ENCODE measurements around the gene SLC9A3.
"Not testable (repeated sequence)": the region's sequence is repeated elsewhere in the genome, so short reads cannot be mapped to it uniquely, and the experiment has no call there.

Gene SLC9A3

DNA sequence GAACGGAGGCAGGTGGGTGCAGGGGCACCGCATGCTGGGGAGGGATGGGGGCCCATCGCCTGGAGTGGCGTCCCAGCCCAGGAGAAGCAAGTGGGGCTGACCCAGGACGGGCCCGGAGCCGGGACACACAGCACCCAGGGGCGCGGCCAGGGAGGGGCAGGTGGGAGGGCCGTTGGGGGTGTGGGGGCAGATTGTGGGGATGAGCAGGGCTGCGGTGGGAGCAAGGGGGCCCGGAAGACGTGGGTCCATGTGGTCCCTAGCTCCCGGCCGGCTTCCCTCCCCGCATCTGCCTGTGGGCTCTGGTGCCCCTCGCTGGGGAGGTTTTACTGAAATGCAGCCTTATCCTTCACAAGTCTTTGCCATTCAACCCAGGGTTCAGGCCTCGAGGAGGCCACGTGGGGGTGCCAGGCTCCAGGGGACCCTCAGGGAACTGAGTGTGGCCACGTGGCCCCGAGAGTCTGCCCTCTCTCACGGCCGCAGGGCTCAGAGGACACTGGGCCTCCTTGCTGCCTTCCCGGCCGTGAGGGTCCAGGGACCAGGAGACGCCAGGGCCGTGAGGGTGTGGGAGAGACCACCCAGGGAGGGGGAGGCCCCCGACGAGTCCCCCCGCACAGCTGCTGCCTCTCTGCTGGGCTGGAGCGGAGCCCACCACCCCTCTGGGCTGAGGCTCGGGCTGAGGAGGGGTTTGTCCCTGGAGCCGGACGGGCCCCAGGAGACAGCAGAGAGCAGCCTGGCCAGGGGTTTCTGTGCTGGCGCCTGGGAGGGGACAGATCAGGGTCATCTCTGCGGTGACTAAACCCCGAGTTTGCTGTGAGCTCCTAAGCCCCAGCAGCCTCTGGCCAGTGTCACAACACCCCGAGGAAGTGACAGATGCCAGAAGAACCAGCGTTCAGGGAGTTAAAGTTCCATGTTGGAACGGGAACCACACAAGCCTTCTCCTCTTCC lies 35.2 kb downstream of the SLC9A3 start:
- no peak for DNase-seq

- DNase-seq, result no peak
These were observed 36.0 kb downstream of the SLC9A3 start for GRCh38 chr5:488241-488640.

- DNase-seq, result not testable (repeated sequence)
These were observed 37.7 kb downstream of the SLC9A3 start for GRCh38 chr5:486597-486996.

- DNase-seq, result peak; percentile 16
These were observed 38.2 kb downstream of the SLC9A3 start for GRCh38 chr5:485946-486491.

GRCh38 chr5:485113-485945 lies 38.9 kb downstream of the SLC9A3 start:
- no peak for DNase-seq

DNA sequence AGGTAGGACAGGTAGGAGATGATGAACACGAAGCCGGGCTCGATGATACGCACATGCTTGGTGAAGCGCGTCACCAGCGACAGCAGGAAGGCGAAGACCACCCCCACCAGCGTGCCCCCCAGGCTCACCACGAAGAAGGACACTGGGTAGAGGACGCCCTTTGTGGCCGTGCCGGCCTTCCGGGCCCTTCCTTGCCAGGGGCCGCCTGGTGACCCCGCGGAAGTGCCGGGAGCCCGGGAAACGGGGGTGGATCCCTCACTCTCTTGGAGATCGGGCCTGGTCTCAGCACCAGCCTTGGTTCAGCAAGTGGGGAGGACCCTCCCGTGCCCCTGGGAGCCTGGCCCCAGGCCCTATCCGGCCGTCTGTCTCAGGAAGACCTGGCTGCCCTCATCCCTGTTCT lies 39.7 kb downstream of the SLC9A3 start:
- no peak for DNase-seq

- no peak for DNase-seq
These were observed 40.7 kb downstream of the SLC9A3 start for GRCh38 chr5:483434-484140.

DNA sequence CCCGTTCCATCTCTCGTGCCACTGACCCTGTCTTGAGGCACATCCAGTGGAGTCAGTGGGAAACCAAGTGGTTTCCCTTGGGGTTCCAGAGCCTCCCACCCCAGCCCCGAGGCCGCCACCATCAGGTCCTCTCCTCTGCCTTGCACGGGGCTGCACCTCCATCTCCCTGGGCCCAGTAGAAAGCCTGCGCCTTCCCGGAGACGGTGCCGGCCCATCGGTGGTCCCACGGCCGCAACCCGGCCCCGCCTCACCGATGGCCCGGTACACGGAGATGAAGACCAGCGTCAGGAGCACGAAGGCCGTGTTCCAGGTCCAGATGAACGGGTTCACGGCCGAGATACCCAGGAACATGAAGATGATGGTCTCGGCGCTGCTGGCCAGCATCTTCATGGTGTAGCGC lies 41.2 kb downstream of the SLC9A3 start:
- DNase-seq, result no peak

DNA sequence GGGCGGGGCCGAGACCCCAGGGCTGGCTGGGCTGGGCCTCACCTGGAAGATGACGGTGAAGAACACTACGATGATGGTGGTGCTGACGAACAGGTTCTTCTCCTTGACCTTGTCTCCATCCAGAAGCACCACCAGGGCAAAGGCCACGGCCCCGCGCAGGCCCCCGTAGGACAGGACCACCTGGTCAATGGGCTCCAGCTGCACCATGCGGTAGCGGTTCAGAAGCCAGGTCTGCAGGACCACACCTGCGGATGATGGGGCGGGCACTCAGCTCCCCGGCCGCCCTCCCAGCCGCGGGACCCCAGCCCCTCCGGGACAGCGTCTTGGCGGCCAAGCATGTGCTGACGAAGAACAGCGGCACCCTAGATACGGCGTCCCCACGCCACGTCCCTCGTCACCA lies 41.7 kb downstream of the SLC9A3 start:
- DNase-seq, result no peak

DNA sequence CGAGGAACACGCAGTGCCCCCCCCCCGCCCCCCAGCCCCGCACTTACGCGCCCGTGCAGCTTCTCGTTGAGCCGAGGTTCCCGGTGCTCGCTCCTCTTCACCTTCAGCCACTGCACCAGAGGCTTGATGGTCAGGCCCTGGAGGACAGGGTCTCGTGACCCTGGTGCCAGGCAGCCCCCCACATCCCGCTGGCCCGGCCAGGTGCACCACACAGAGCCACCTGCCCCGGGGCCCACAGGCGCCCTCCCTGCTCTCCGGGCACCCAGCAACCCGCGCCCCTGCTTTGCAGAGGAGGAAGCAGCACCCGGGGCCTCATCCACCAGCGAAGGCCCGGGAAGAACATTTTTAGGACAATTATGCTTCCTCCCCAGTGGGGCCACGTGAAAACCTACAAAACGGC lies 42.2 kb downstream of the SLC9A3 start:
- DNase-seq, result no peak

GRCh38 chr5:481347-481746 lies 42.9 kb downstream of the SLC9A3 start:
- no peak for DNase-seq

- no peak for DNase-seq
These were observed 44.5 kb downstream of the SLC9A3 start for GRCh38 chr5:479566-480319.

- DNase-seq, result no peak
These were observed 45.2 kb downstream of the SLC9A3 start for GRCh38 chr5:478982-479535.

DNA sequence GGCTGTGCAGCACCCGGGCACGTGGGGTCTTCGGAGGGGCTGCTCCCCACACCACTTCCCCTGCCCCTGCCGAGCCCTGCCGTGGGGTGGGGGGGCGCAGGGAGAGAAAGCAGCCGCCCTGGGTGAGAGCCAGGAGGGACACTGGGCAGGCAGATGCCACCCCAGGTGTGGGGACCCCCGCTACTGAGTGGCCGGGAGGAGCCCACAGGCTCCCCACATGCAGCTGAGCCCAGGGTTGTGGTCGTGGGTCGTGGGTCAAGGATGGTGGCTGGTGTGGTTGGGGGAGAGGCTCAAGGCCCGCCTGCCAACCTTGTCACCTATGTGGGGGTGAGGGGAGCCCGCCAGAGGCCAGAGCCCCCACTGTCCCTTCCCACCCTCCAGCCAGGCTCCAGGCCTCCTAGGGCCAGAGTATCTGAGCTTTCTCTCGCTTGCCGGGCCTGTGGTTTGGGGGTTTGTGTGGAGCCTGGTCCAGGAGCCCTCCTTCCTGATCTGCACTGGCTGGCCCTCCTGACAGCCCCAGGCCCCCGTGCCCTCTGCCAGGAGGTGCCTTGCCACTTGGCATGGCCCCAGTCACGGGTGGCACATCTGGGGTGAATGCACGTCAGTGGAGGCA lies 45.8 kb downstream of the SLC9A3 start:
- DNase-seq, result no peak

DNA sequence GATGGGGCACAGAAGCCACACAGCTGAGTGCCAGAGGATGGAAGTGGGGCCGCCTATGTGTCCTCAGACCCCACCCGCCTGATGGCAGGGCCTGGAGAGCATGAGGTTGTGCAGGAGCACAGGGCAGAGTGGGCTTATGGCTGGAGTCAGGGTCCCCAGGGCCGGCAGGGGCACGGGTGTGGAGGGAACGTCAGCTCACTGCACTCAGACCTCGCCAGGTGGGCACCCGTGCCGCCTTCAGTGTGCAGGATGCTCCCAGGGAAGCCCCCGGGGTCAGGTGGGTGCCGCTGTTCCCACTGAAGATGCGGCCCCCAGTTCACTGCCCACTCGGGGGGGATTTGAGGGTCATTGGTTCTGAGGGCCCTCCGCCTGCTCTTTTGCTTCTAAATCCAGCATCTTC lies 46.4 kb downstream of the SLC9A3 start:
- no peak for DNase-seq

DNA sequence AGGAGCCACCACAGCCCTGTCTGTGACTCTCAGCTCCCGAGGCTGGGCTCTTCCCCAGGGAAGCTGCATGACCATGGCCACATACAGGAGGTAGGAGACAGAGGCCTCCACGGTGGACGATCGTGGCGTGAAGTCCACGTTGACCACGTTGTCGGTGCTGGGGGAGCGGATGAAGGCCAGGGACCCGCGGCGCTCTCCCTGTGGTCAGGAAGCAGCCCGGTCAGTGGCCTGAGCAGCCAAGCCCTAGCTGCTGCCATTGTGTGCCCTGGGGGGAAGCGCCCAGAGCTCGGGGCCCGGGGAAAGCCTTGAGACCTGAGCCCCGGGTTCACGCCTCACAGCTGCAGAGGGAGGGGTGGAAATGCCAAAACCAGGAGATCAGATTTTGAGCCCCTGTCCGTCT lies 47.0 kb downstream of the SLC9A3 start:
- no peak for DNase-seq

DNA sequence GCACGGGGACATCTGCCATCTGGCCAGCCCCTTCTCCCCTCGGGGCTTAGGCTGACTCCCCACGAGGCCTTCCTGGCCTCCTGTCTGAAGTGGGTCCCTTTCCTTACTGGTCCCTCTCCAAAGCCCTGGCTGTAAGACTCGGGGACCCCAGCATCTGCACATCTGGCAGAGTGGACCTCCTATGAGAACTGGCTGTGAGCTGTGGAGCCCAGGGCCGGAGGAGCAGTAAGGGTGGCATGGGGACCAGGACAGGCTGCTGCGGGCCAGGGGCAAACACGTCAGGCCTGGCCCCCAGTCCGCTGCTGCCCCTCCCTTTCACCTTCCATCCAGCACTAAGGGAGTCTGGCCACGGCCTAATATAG lies 47.5 kb downstream of the SLC9A3 start:
- DNase-seq, result no peak

DNA sequence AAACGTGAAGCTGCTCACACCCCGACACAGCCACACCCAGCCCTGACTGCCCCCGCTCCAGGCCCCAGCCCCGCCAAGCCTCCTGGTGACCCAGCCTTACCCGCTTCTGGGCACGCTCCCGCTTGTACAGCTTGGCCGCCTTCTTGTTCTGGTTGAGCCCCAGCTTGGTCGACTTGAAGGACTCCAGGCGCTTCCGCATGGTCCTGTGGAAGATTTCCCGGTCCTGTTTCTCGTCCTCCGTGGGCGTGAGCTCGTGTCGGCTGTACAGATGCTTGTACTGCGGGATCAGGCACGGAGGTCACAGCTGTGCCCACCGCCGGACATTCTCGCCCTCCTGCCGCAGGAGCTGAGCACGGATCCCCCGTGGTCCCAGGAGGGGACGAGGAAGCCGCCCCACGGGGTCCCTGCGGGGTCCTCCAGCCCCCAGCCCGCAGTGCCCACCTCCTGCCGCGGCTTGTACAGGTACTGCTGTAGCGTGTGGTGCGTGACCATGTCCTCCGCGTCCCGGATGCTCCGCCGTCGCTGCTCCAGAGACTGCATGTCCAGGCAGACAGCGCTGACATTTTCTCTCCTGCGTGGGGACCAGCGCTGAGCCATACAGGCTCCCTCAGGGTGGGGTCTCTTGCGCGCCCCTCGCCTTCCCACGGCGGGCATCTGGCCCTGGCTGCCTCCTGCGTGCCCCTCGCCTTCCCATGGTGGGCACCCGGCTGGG lies 48.0 kb downstream of the SLC9A3 start:
- no peak for DNase-seq

- no peak for DNase-seq
These were observed 48.5 kb downstream of the SLC9A3 start for GRCh38 chr5:475704-476101.

- no peak for DNase-seq
These were observed 49.2 kb downstream of the SLC9A3 start for GRCh38 chr5:474840-475661.
